Measurements from ENCODE around the gene STK35.

STK35 gene

GRCh38 chr20:2137552-2138201 lies 36.0 kb downstream of the STK35 start:
- no peak for DNase-seq

- DNase-seq = no peak
Observed at GRCh38 chr20:2138396-2138795, 36.8 kb downstream of the STK35 start.

- no peak for DNase-seq
Observed at GRCh38 chr20:2139250-2139649, 37.6 kb downstream of the STK35 start.

GRCh38 chr20:2139736-2140135 lies 38.1 kb downstream of the STK35 start:
- no peak for DNase-seq

GRCh38 chr20:2140561-2140960 lies 38.9 kb downstream of the STK35 start:
- DNase-seq = no peak

GRCh38 chr20:2141600-2142575 lies 40.3 kb downstream of the STK35 start:
- no peak for DNase-seq

- DNase-seq = no peak
Observed at GRCh38 chr20:2142649-2143048, 41.0 kb downstream of the STK35 start.

GRCh38 chr20:2143594-2143993 lies 42.0 kb downstream of the STK35 start:
- DNase-seq = no peak

GRCh38 chr20:2144850-2145249 lies 43.2 kb downstream of the STK35 start:
- DNase-seq = no peak

- DNase-seq = no peak
Observed at GRCh38 chr20:2145376-2145775, 43.7 kb downstream of the STK35 start.

- no peak for DNase-seq
Observed at GRCh38 chr20:2146080-2146867, 44.6 kb downstream of the STK35 start.

- no peak for DNase-seq
Observed at GRCh38 chr20:2149507-2149906, 47.9 kb downstream of the STK35 start.

- DNase-seq = no peak
Observed at GRCh38 chr20:2150660-2151059, 49.0 kb downstream of the STK35 start.

- no peak for DNase-seq
Observed at GRCh38 chr20:2151858-2152281, 50.2 kb downstream of the STK35 start.

- DNase-seq = no peak
Observed at GRCh38 chr20:2152317-2152716, 50.7 kb downstream of the STK35 start.

GRCh38 chr20:2153326-2153725 lies 51.7 kb downstream of the STK35 start:
- DNase-seq = no peak

GRCh38 chr20:2156224-2156623 lies 54.6 kb downstream of the STK35 start:
- DNase-seq = no peak

- DNase-seq = no peak
Observed at GRCh38 chr20:2156666-2157624, 55.3 kb downstream of the STK35 start.

GRCh38 chr20:2162125-2162822 lies 60.6 kb downstream of the STK35 start:
- no peak for DNase-seq

GRCh38 chr20:2162823-2163166 lies 61.2 kb downstream of the STK35 start:
- no peak for DNase-seq

- DNase-seq = no peak
Observed at GRCh38 chr20:2163312-2163711, 61.7 kb downstream of the STK35 start.

- no peak for DNase-seq
Observed at GRCh38 chr20:2163757-2164156, 62.1 kb downstream of the STK35 start.
